ENCODE results near the gene ARHGAP1. TPM values are rescaled to one million over a fixed set of nuclear protein-coding genes. Genes with fewer than 3 reads are reported as not detected.

ARHGAP1 gene
- 18.6 and 22.4 TPM in 2 replicates for total RNA-seq (2016; rRNA removed; fragmentation: Illumina TruSeq; extraction: Trizol)
- 2.2 and 2.6 TPM in 2 replicates for total RNA-seq (2016; cell fraction: cytosol; rRNA removed; fragmentation: Illumina TruSeq; extraction: Trizol; ENCODE audit: low read depth)
- 17.2 and 17.3 TPM in 2 replicates for total RNA-seq (2016; cell fraction: insoluble cytoplasmic fraction; rRNA removed; fragmentation: Illumina TruSeq; extraction: Trizol)
- 7.4 and 7.6 TPM in 2 replicates for total RNA-seq (2016; cell fraction: membrane; rRNA removed; fragmentation: Illumina TruSeq; extraction: Trizol)
- total RNA-seq (2016; cell fraction: nucleus; rRNA removed; fragmentation: Illumina TruSeq; extraction: Trizol): 19.5 and 19.8 TPM in 2 replicates
- polyA plus RNA-seq (2011; rRNA removed): 30.3 and 30.7 TPM in 2 replicates
- polyA plus RNA-seq (2011; cell fraction: cytosol; rRNA removed): 11.4 and 13.8 TPM in 2 replicates
- polyA plus RNA-seq (2011; cell fraction: nucleus; rRNA removed): 35.4 and 37.1 TPM in 2 replicates
- polyA plus RNA-seq (2012): 17.6 and 26.9 TPM in 2 replicates
- polyA plus RNA-seq (2016; cell fraction: cytosol; fragmentation: Illumina TruSeq; extraction: Trizol; ENCODE audit: low read depth): 1.6 and 1.9 TPM in 2 replicates
- 20.3 and 30.3 TPM in 2 replicates for polyA plus RNA-seq (2016; cell fraction: insoluble cytoplasmic fraction; fragmentation: Illumina TruSeq; extraction: Trizol; ENCODE audit: low read depth)
- 5.0 and 6.0 TPM in 2 replicates for polyA plus RNA-seq (2016; cell fraction: membrane; fragmentation: Illumina TruSeq; extraction: Trizol; ENCODE audit: low read depth)
- 34.1 and 41.6 TPM in 2 replicates for polyA plus RNA-seq (2016; cell fraction: nucleus; fragmentation: Illumina TruSeq; extraction: Trizol; ENCODE audit: insufficient read depth, low read depth)
- polyA minus RNA-seq (2011; rRNA and poly(A)+ RNA removed; ENCODE audit: low replicate concordance): 57.4 and 70.9 TPM in 2 replicates
- polyA minus RNA-seq (2011; cell fraction: cytosol; rRNA and poly(A)+ RNA removed): 31.2 and 36.9 TPM in 2 replicates
- 17.0 and 22.0 TPM in 2 replicates for polyA minus RNA-seq (2011; cell fraction: nucleus; rRNA and poly(A)+ RNA removed)
- percentile 64 among the genes with signal in this experiment for Bru-seq, nascent RNA
- percentile 79 among the genes with signal in this experiment for BruChase-seq, experiment 1, labeled RNA remaining after a 6-hour chase
- BruChase-seq, experiment 2, labeled RNA remaining after a 2-hour chase: percentile 69 among the genes with signal in this experiment
- long read RNA-seq, experiment 1, partial matches to known transcripts: 1 of 28 reads
- long read RNA-seq, experiment 1, other reads (novel, unspliced or antisense): 26 of 28 reads
- long read RNA-seq, experiment 2, transcript ARHGAP1-201 (13 exons, 3,375 nt): major isoform, 18 of 57 reads
- long read RNA-seq, experiment 2, partial matches to known transcripts: 9 of 57 reads
- long read RNA-seq, experiment 2, other reads (novel, unspliced or antisense): 29 of 57 reads

DNA sequence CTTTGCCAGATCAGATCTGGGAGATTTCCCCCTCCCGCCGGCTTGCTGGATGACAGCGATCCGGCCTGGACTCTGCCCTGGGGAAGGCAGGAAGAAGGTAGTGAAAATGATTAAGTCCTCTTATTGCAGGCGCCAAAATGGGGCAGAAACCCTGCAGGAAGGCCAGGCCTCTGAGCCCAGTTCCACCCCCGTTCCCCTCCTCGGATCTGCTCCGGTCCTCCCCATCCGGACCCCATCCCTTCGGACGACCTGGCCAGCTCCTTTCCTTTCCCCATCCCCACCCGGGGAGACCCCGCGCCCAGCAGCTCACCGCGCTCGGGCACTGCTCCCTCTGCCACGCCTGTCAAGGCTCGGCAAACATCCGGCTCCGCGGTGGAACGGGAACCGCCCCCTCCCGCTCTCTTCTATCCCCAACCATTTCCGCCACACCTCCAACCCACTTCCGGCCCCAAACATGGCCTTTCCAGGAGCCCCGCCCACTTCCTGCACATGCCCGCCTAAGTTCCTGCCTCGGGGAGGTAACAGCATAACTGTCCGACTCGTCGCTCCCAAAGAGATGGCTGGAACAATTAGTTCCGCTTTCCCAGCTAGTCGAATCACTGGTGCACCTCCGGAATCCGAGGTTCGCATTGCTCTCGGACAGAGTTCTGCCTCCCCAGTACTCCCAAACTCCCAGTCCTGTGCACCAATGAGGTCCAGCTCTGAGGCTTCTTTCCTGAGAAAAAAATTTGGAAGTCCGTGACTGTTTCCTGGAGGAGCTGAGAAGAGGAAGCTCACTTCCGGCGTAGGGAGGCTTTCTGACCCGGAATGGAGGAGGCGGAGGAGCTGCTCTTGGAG is at the start of gene ARHGAP1, which contains the start of gene ZNF408:
Gene ARHGAP1 (minus strand): TSS at position 379 of the 837 bp plus-strand sequence. CDS start 4,512 bp downstream, outside the sequence.
Gene ZNF408 (plus strand): TSS at position 791 of the 837 bp plus-strand sequence. CDS start 17 bp downstream, at position 808.
- H3K9me3 ChIP-seq (ENCODE audit: low read length): no peaks in the 10 kb centered on the region
- H3K79me2 ChIP-seq (ENCODE audit: insufficient read depth, low read length): peaks cover 44% of the 10 kb centered on the region
- WGBS (ENCODE audit: low lambda C conversion rate): 1% methylated on average over 37 of the region's 44 CpGs
- no peaks in the 10 kb centered on the region; a peak in 1 of 5 replicates for H3K27me3 ChIP-seq (ENCODE audit: control insufficient read depth in 1 of 2, insufficient read depth in 2 of 2, low read length in 2 of 2)
- H3K27ac ChIP-seq (ENCODE audit: extremely low read length, insufficient read depth, low read length): peak within 1 kb of the TSS; percentile 97
- peaks cover 60% of the 10 kb centered on the region for H3K4me1 ChIP-seq (ENCODE audit: insufficient read depth, low read length)
- peak; percentile 89 for FAIRE-seq
- H4K20me1 ChIP-seq (ENCODE audit: insufficient read depth, low read length): no peaks in the 10 kb centered on the region
- peak; percentile 94 for ATAC-seq
- no TSS peak for BruUV-seq (replicated peaks)
- H3K4me2 ChIP-seq (ENCODE audit: low read depth, low read length): peak within 1 kb of the TSS; percentile 73
- H3K9ac ChIP-seq (ENCODE audit: insufficient read depth, low read depth, low read length): peak within 1 kb of the TSS; percentile 98
- peak within 1 kb of the TSS; percentile 95 for H2AFZ ChIP-seq (ENCODE audit: low read length)
- peaks cover 19 to 31% of the 10 kb centered on the region in 2 experiments for H3K36me3 ChIP-seq (replicated peaks in 1 of 2; ENCODE audit: control insufficient read depth in 1 of 2, insufficient read depth in 2 of 2, low read length in 2 of 2)
- CTCF ChIA-PET (ENCODE audit: low intra/inter-chr PET ratio, low total read pairs): interaction anchor here (0.7 kb wide), 1 partner anchor 101 kb away, joined by 3 read pairs; no protein-coding TSS in a partner anchor
- peak; percentile 97 for DNase-seq (ENCODE audit: low spot score)
- H3K4me3 ChIP-seq (replicated peaks in 1 of 3; ENCODE audit: insufficient read depth in 1 of 3, low read depth in 2 of 3, low read length in 3 of 3): peak within 1 kb of the TSS; percentile 83 to 99 (median 98)
- intact Hi-C loops (cut with micrococcal nuclease; ENCODE audit: unreplicated experiment): loop anchor here (1.0 kb wide), 1 partner anchor 18 kb away; no protein-coding TSS in a partner anchor
- in situ Hi-C loops (cut with HindIII; ENCODE audit: extremely low pct_ligation_motif_present, low pct_unique_long_range_greater_than_20kb): no loop called here
- POLR2A ChIA-PET: interaction anchor here (1.0 to 11.5 kb wide), 15 partner anchors 9 to 146 kb away, joined by 3 to 272 read pairs (median 6); partner anchors contain the start of gene F2
- TF ChIP-seq FLYWCH1 (CRISPR knock-in tag; IDR thresholded peaks at IDR 0.05) (no peak), NRL (CRISPR knock-in tag; IDR thresholded peaks at IDR 0.05; ENCODE audit: borderline replicate concordance) (no peak; the same call in 1 of the 2 replicates), HNRNPH1 (optimal IDR thresholded peaks at IDR 0.05; ENCODE audit: low read depth, low read length) (peak; percentile 71), ZNF773 (CRISPR knock-in tag; IDR thresholded peaks at IDR 0.05; ENCODE audit: borderline replicate concordance) (no peak; the same call in 1 of the 2 replicates)
- TF ChIP-seq, protein P1, sequence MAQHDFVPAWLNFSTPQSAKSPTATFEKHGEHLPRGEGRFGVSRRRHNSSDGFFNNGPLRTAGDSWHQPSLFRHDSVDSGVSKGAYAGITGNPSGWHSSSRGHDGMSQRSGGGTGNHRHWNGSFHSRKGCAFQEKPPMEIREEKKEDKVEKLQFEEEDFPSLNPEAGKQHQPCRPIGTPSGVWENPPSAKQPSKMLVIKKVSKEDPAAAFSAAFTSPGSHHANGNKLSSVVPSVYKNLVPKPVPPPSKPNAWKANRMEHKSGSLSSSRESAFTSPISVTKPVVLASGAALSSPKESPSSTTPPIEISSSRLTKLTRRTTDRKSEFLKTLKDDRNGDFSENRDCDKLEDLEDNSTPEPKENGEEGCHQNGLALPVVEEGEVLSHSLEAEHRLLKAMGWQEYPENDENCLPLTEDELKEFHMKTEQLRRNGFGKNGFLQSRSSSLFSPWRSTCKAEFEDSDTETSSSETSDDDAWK (CRISPR knock-in tag; IDR thresholded peaks at IDR 0.05): no peak
- TF ChIP-seq, protein P2, sequence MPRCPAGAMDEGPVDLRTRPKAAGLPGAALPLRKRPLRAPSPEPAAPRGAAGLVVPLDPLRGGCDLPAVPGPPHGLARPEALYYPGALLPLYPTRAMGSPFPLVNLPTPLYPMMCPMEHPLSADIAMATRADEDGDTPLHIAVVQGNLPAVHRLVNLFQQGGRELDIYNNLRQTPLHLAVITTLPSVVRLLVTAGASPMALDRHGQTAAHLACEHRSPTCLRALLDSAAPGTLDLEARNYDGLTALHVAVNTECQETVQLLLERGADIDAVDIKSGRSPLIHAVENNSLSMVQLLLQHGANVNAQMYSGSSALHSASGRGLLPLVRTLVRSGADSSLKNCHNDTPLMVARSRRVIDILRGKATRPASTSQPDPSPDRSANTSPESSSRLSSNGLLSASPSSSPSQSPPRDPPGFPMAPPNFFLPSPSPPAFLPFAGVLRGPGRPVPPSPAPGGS (CRISPR knock-in tag; IDR thresholded peaks at IDR 0.05): no peak; the same call in 1 of the 2 replicates
- TF ChIP-seq, protein P3, sequence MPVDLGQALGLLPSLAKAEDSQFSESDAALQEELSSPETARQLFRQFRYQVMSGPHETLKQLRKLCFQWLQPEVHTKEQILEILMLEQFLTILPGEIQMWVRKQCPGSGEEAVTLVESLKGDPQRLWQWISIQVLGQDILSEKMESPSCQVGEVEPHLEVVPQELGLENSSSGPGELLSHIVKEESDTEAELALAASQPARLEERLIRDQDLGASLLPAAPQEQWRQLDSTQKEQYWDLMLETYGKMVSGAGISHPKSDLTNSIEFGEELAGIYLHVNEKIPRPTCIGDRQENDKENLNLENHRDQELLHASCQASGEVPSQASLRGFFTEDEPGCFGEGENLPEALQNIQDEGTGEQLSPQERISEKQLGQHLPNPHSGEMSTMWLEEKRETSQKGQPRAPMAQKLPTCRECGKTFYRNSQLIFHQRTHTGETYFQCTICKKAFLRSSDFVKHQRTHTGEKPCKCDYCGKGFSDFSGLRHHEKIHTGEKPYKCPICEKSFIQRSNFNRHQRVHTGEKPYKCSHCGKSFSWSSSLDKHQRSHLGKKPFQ (CRISPR knock-in tag; IDR thresholded peaks at IDR 0.05; ENCODE audit: insufficient replicate concordance): peak; percentile 23

All from HepG2 (cell line).